Natural killer cell (primary cell): Measurements from ENCODE around the gene LMX1B. TPM values are rescaled to one million over a fixed set of nuclear protein-coding genes. Genes with fewer than 3 reads are reported as not detected.

Source experiments
- ATAC-seq, 3 donors: fragments of 150-1000 bp in 2 of 3; fragments of 200-7000 bp in 1 of 3; cut with Tn5 transposase; 1 replicate in 1 of 3; 2 replicates in 2 of 3; pipeline ENCODE4 v1.10.0; 2021; ENCODE audit warnings: mild to moderate bottlenecking in 2 of 3, moderate library complexity in 2 of 3
- DNase-seq, 2 donors: peaks; one replicate each; pipeline versions ENCODE4 v3.0.0 to v3.0.0-alpha.2; 2013 to 2021; ENCODE audit warnings: mixed read lengths in 1 of 2
- H3K27ac ChIP-seq: one replicate; pipeline ENCODE4 v1.5.1; 2013; ENCODE audit warnings: mild to moderate bottlenecking, low read length
- H3K27me3 ChIP-seq: one replicate; pipeline ENCODE4 v1.6.1; 2013; ENCODE audit warnings: low read length; ENCODE audit not compliant: control insufficient read depth, insufficient read depth
- H3K36me3 ChIP-seq: one replicate; pipeline ENCODE4 v1.6.1; 2013; ENCODE audit warnings: low read length; ENCODE audit not compliant: control insufficient read depth, insufficient read depth
- H3K4me1 ChIP-seq: one replicate; pipeline ENCODE4 v1.6.1; 2013; ENCODE audit warnings: low read length; ENCODE audit not compliant: control insufficient read depth, insufficient read depth
- H3K4me3 ChIP-seq: one replicate; pipeline ENCODE4 v1.5.1; 2013; ENCODE audit warnings: low read length
- H3K9me3 ChIP-seq: one replicate; pipeline ENCODE4 v1.6.1; 2013; ENCODE audit warnings: low read length; ENCODE audit not compliant: control insufficient read depth, insufficient read depth
- H3K27ac Mint-ChIP-seq, 2 donors: one replicate each; pipeline ENCODE4 v1.8.0; 2022; ENCODE audit warnings: mild to moderate bottlenecking in 2 of 2, mixed read lengths in 2 of 2, moderate library complexity in 1 of 2
- H3K27me3 Mint-ChIP-seq, 2 donors: one replicate each; pipeline ENCODE4 v1.8.0; 2022; ENCODE audit warnings: low read depth in 2 of 2, mixed read lengths in 2 of 2
- H3K36me3 Mint-ChIP-seq: one replicate; pipeline ENCODE4 v1.8.0; 2022; ENCODE audit warnings: mixed read lengths
- H3K4me1 Mint-ChIP-seq, 2 donors: one replicate each; pipeline ENCODE4 v1.8.0; 2022; ENCODE audit warnings: mixed read lengths in 2 of 2
- H3K4me3 Mint-ChIP-seq: one replicate; pipeline ENCODE4 v1.8.0; 2022; ENCODE audit warnings: mild to moderate bottlenecking, moderate library complexity, mixed read lengths
- H3K9me3 Mint-ChIP-seq, 2 donors: one replicate each; pipeline ENCODE4 v1.8.0; 2022; ENCODE audit warnings: mixed read lengths in 2 of 2
- WGBS: methylation state at CpG from one replicate; pipeline ENCODE4 v1.1.7; 2013; ENCODE audit warnings: missing lambda C conversion rate; ENCODE audit not compliant: insufficient coverage; 5-methylcytosine and 5-hydroxymethylcytosine counted together
- intact Hi-C: fragments of 100-400 bp; cut with micrococcal nuclease; formaldehyde crosslinking; loops from one replicate; pipeline ENCODE4 v1.14.2; 2022
- total RNA-seq, 4 donors: library from RNA; stranded (reverse); fragments of 120-200 nt in 1 of 4; gene quantifications; one replicate each; pipeline versions ENCODE4 v1.2.3 to v1.2.4, GENCODE V29; 2013 to 2022
- TF ChIP-seq, protein P1 (sequence below): fragments of 200-600 bp; IDR thresholded peaks from one replicate; pipeline ENCODE4 v1.8.0; 2022; ENCODE audit warnings: antibody characterized with exemption

Gene LMX1B
- total RNA-seq, 3 donors from 2014 or later (not counting 1 experiment from before 2014, with no cell fraction given) = not detected

- H3K36me3 Mint-ChIP-seq = no peaks in the 10 kb centered on the region
- H3K27me3 Mint-ChIP-seq = peaks cover 42 to 43% of the 10 kb centered on the region in 2 donors
- Histone ChIP-seq H3K27me3 (peaks cover 30% of the 10 kb centered on the region), H3K4me3 (no peak overlapping the region), H3K9me3 (no peaks in the 10 kb centered on the region), H3K4me1 (peaks cover 44% of the 10 kb centered on the region), H3K36me3 (no peaks in the 10 kb centered on the region), H3K27ac (no peak overlapping the region)
- no peak overlapping the region for H3K4me3 Mint-ChIP-seq
- peaks cover 23 to 37% of the 10 kb centered on the region in 2 donors for H3K4me1 Mint-ChIP-seq
- no peak overlapping the region for H3K27ac Mint-ChIP-seq
- intact Hi-C loops = loop anchor here (10.0 kb wide), 1 partner anchor 351 kb away; no protein-coding TSS in a partner anchor
- H3K9me3 Mint-ChIP-seq = no peaks in the 10 kb centered on the region
- TF ChIP-seq, protein P1, sequence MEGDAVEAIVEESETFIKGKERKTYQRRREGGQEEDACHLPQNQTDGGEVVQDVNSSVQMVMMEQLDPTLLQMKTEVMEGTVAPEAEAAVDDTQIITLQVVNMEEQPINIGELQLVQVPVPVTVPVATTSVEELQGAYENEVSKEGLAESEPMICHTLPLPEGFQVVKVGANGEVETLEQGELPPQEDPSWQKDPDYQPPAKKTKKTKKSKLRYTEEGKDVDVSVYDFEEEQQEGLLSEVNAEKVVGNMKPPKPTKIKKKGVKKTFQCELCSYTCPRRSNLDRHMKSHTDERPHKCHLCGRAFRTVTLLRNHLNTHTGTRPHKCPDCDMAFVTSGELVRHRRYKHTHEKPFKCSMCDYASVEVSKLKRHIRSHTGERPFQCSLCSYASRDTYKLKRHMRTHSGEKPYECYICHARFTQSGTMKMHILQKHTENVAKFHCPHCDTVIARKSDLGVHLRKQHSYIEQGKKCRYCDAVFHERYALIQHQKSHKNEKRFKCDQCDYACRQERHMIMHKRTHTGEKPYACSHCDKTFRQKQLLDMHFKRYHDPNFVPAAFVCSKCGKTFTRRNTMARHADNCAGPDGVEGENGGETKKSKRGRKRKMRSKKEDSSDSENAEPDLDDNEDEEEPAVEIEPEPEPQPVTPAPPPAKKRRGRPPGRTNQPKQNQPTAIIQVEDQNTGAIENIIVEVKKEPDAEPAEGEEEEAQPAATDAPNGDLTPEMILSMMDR = no peak
- WGBS = 82% methylated on average over 17 of the region's 17 CpGs
- DNase-seq (no peak), ATAC-seq (no peak)
Measured at GRCh38 chr9:126633881-126634558, 20.3 kb downstream of the LMX1B start.

- no peak overlapping the region for H3K4me3 ChIP-seq
- no peaks in the 10 kb centered on the region for H3K9me3 ChIP-seq
- intact Hi-C loops = loop anchor here (5.0 to 10.0 kb wide), 2 partner anchors 163 to 350 kb away; no protein-coding TSS in a partner anchor
- DNase-seq (no peak), ATAC-seq (no peak)
- no peak overlapping the region for H3K27ac ChIP-seq
- Mint-ChIP-seq H3K4me3 (peak overlapping the region; percentile 35), H3K36me3 (no peaks in the 10 kb centered on the region), H3K27ac (peak overlapping the region; percentile 81 to 92), H3K27me3 (peaks cover 41 to 45% of the 10 kb centered on the region in 2 donors), H3K4me1 (peaks cover 23 to 38% of the 10 kb centered on the region in 2 donors), H3K9me3 (no peaks in the 10 kb centered on the region)
- TF ChIP-seq, protein P1 = no peak
- H3K36me3 ChIP-seq = no peaks in the 10 kb centered on the region
- H3K27me3 ChIP-seq = peaks cover 33% of the 10 kb centered on the region
- 87% methylated on average over 8 of the region's 8 CpGs for WGBS
- peaks cover 52% of the 10 kb centered on the region for H3K4me1 ChIP-seq
Measured at GRCh38 chr9:126635061-126635460, 21.3 kb downstream of the LMX1B start.

DNA sequence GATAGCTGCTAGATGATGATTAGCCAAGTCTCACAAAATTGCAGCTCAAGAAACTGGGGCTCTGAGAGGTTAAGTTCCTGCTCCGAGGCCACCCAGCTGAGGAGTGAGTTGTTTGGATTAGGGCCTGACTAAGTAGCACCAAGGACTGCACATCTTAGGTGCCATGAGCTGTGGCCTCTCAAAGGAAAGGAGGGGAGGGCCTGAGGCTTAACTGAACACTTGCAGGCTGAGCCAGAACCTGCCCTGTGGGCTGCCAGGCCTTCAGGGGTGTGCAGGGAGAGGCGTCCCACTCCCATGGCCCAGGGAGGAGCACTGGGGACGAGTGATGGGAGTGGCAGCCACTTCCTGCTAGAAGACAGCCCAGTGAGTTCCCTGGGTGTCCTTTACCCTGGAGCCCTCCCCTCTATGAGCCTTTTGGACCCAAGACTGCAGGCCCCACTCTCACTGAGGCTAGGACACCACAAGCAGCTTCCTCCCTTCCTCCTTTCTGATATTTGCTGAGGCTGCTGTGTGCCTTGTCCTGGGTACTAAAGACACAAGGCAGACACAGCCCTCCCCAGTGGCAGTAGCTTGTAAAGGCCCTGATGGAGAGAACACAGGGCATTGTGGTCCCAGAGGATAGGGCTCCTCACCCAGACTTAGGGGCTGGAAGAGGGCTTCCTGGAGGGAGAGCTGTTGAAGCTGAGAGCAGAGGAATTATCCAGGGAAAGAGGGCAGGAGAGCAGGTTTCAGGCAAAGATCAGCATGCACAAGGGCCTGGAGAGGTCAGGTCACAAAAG, 22.1 kb downstream of the LMX1B start:
- ATAC-seq (peak in 2 of 3 donors; percentile 17 to 21), DNase-seq (no peak)
- TF ChIP-seq, protein P1 = no peak
- H3K4me3 ChIP-seq = no peak overlapping the region
- intact Hi-C loops = loop anchor here (5.0 to 10.0 kb wide), 2 partner anchors 164 to 349 kb away; no protein-coding TSS in a partner anchor
- Mint-ChIP-seq H3K4me1 (peaks cover 23 to 38% of the 10 kb centered on the region in 2 donors), H3K27ac (peak overlapping the region; percentile 81 to 92), H3K4me3 (peak overlapping the region; percentile 80), H3K27me3 (peaks cover 33 to 42% of the 10 kb centered on the region in 2 donors), H3K9me3 (no peaks in the 10 kb centered on the region), H3K36me3 (no peaks in the 10 kb centered on the region)
- H3K27ac ChIP-seq = peak overlapping the region; percentile 61
- no peaks in the 10 kb centered on the region for H3K9me3 ChIP-seq
- no peaks in the 10 kb centered on the region for H3K36me3 ChIP-seq
- WGBS = 43% methylated on average over 3 of the region's 3 CpGs
- H3K4me1 ChIP-seq = peaks cover 52% of the 10 kb centered on the region
- H3K27me3 ChIP-seq = peaks cover 32% of the 10 kb centered on the region
